HepG2 (cell line): ENCODE data around the gene CFAP100. TPM values are rescaled to one million over a fixed set of nuclear protein-coding genes. Genes with fewer than 3 reads are reported as not detected.
A peak's percentile ranks its signal among the peaks of the same experiment; 100 is the strongest.

ENCODE experiments used
- AKAP8 ChIP-seq: sonication (generic); formaldehyde crosslinking; IDR thresholded peaks from 2 replicates; pipeline ENCODE4 v1.5.1; 2020; ENCODE audit warnings: mild to moderate bottlenecking, missing genetic modification reagents
- ATF5 ChIP-seq: sonication (generic); formaldehyde crosslinking; IDR thresholded peaks from 2 replicates; pipeline ENCODE4 v1.4.0; 2020; ENCODE audit warnings: mild to moderate bottlenecking, low read depth, missing genetic modification reagents
- DMAP1 ChIP-seq: IDR thresholded peaks from 2 replicates; pipeline ENCODE4 v1.6.1; 2016
- FOXO1 ChIP-seq: sonication (generic); formaldehyde crosslinking; IDR thresholded peaks from 2 replicates; pipeline ENCODE4 v1.4.0; 2020; ENCODE audit warnings: missing genetic modification reagents
- GATA4 ChIP-seq: sonication (generic); IDR thresholded peaks from 2 replicates; pipeline ENCODE4 v1.6.1; 2016; ENCODE audit warnings: antibody characterized with exemption, low read depth, borderline replicate concordance
- HBP1 ChIP-seq: IDR thresholded peaks from 2 replicates; pipeline ENCODE4 v1.6.1; 2016; ENCODE audit warnings: low read depth, control low read depth
- HIVEP1 ChIP-seq: sonication (generic); formaldehyde crosslinking; IDR thresholded peaks from 2 replicates; pipeline ENCODE4 v1.4.0; 2020; ENCODE audit warnings: mild to moderate bottlenecking, missing genetic modification reagents
- MLXIP ChIP-seq: sonication (generic); formaldehyde crosslinking; IDR thresholded peaks from 2 replicates; pipeline ENCODE4 v1.9.0; 2021; ENCODE audit warnings: missing genetic modification reagents, borderline replicate concordance
- NPAS2 ChIP-seq: sonication (generic); formaldehyde crosslinking; IDR thresholded peaks from 2 replicates; pipeline ENCODE4 v1.8.0; 2022; ENCODE audit warnings: mild to moderate bottlenecking, missing genetic modification reagents, borderline replicate concordance
- REXO4 ChIP-seq: sonication (generic); formaldehyde crosslinking; IDR thresholded peaks from 2 replicates; pipeline ENCODE4 v1.8.0; 2022; ENCODE audit warnings: missing genetic modification reagents, mild to moderate bottlenecking, borderline replicate concordance
- SNRNP70 ChIP-seq: fragments of 200-400 bp; formaldehyde crosslinking; IDR thresholded peaks from 2 replicates; pipeline ENCODE4 v1.6.1; 2017; ENCODE audit warnings: mild to moderate bottlenecking, low read depth, low read length, moderate library complexity
- TBL1XR1 ChIP-seq: fragments of 150-350 bp; IDR thresholded peaks from 2 replicates; pipeline ENCODE4 v1.6.1; 2014; ENCODE audit warnings: borderline replicate concordance, low read length; ENCODE audit not compliant: partially characterized antibody
- TFAP4 ChIP-seq: sonication (generic); IDR thresholded peaks from 2 replicates; pipeline ENCODE4 v1.6.1; 2016; ENCODE audit warnings: low read depth, borderline replicate concordance
- XBP1 ChIP-seq: sonication (generic); formaldehyde crosslinking; IDR thresholded peaks from 2 replicates; pipeline ENCODE4 v1.5.0; 2020; ENCODE audit warnings: missing genetic modification reagents
- ZBTB7A ChIP-seq: sonication (generic); formaldehyde crosslinking; IDR thresholded peaks from 2 replicates; pipeline ENCODE4 v1.8.0; 2022; ENCODE audit warnings: mild to moderate bottlenecking, missing genetic modification reagents
- ZNF138 ChIP-seq: sonication (generic); formaldehyde crosslinking; IDR thresholded peaks from 2 replicates; pipeline ENCODE4 v1.5.0; 2020; ENCODE audit warnings: mild to moderate bottlenecking, low read depth, missing genetic modification reagents
- ZNF180 ChIP-seq: sonication (generic); formaldehyde crosslinking; IDR thresholded peaks from 2 replicates; pipeline ENCODE4 v1.4.0; 2020; ENCODE audit warnings: low read depth, missing genetic modification reagents, borderline replicate concordance
- ZNF280D ChIP-seq: sonication (generic); formaldehyde crosslinking; IDR thresholded peaks from 2 replicates; pipeline ENCODE4 v1.5.1; 2020; ENCODE audit warnings: mild to moderate bottlenecking, missing genetic modification reagents
- ZNF333 ChIP-seq: sonication (generic); formaldehyde crosslinking; IDR thresholded peaks from 2 replicates; pipeline ENCODE4 v1.4.0; 2020; ENCODE audit warnings: mild to moderate bottlenecking, missing genetic modification reagents, borderline replicate concordance
- ZNF354B ChIP-seq: sonication (generic); formaldehyde crosslinking; IDR thresholded peaks from 2 replicates; pipeline ENCODE4 v1.8.0; 2022; ENCODE audit warnings: mild to moderate bottlenecking, missing genetic modification reagents
- ZSCAN21 ChIP-seq: sonication (generic); formaldehyde crosslinking; IDR thresholded peaks from 2 replicates; pipeline ENCODE4 v1.8.0; 2022; ENCODE audit warnings: mild to moderate bottlenecking, missing genetic modification reagents, moderate library complexity, borderline replicate concordance
- polyA plus RNA-seq, 8 experiments: library from polyadenylated mRNA; depleted of rRNA in 3 of 8; stranded (reverse) in 7 of 8; unstranded in 1 of 8; fragments of >200 nt; fragmentation: Illumina TruSeq in 4 of 8; extraction: Trizol in 4 of 8; gene quantifications; 2 replicates each; pipeline versions ENCODE4 v1.2.1 to v1.2.3, GENCODE V29; 2011 to 2016; ENCODE audit warnings: low read depth in 4 of 8, missing spikeins in 1 of 8, mixed read lengths in 1 of 8; ENCODE audit not compliant: insufficient read depth in 1 of 8
- total RNA-seq, 5 experiments: library from RNA; depleted of rRNA; stranded (reverse); fragments of >200 nt; fragmentation: Illumina TruSeq; extraction: Trizol; gene quantifications; 2 replicates each; pipeline ENCODE4 v1.2.3, GENCODE V29; 2016; ENCODE audit warnings: low read depth in 1 of 5

The CFAP100 gene
- total and polyA plus RNA-seq, 2 of the 13 experiments (the other 11 are each of a cell fraction or from before 2014, with no cell fraction given), result 0.32 TPM; not detected in 1

GRCh38 chr3:126472277-126473006, 77.7 kb downstream of the CFAP100 start (continued):
- TF ChIP-seq ZNF280D (CRISPR knock-in tag), result no peak
- TF ChIP-seq ZNF333 (CRISPR knock-in tag), result no peak
- no peak for TF ChIP-seq ZBTB7A (CRISPR knock-in tag)
- no peak for TF ChIP-seq SNRNP70
- TF ChIP-seq GATA4, result no peak
- no peak for TF ChIP-seq AKAP8 (CRISPR knock-in tag)
- no peak for TF ChIP-seq ZNF354B (CRISPR knock-in tag)
- TF ChIP-seq MLXIP (CRISPR knock-in tag), result no peak
- no peak for TF ChIP-seq ATF5 (CRISPR knock-in tag)
- TF ChIP-seq ZNF138, result 0 out of 2 replicates have a peak, but pooled peaks have one; percentile 37
- 0 out of 2 replicates have a peak, but pooled peaks have one; percentile 32 for TF ChIP-seq TFAP4
- TF ChIP-seq FOXO1 (CRISPR knock-in tag), result no peak
- TF ChIP-seq TBL1XR1, result no peak
- no peak for TF ChIP-seq HIVEP1 (CRISPR knock-in tag)
- TF ChIP-seq ZNF180, result no peak
- no peak for TF ChIP-seq NPAS2
- TF ChIP-seq HBP1 (CRISPR knock-in tag), result no peak
- no peak for TF ChIP-seq REXO4 (CRISPR knock-in tag)
- no peak for TF ChIP-seq XBP1 (CRISPR knock-in tag)
- no peak for TF ChIP-seq ZSCAN21 (CRISPR knock-in tag)
- 0 out of 2 replicates have a peak, but pooled peaks have one; percentile 39 for TF ChIP-seq DMAP1
